Upper lobe of right lung (tissue), 1 donor: ENCODE results near the gene MTERF2. TPM values are rescaled to one million over a fixed set of nuclear protein-coding genes. Genes with fewer than 3 reads are reported as not detected.

Experiments
- ATAC-seq: fragments of 200-7000 bp; cut with Tn5 transposase; one replicate; pipeline ENCODE4 v1.9.1; 2020; ENCODE audit warnings: mild to moderate bottlenecking, moderate library complexity
- DNase-seq: peaks from one replicate; pipeline ENCODE4 v3.0.0-alpha.2; 2020
- H3K27ac ChIP-seq: fragments of 200-600 bp; one replicate; pipeline ENCODE4 v1.8.0; 2022
- H3K27me3 ChIP-seq: fragments of 200-600 bp; one replicate; pipeline ENCODE4 v1.8.0; 2022; ENCODE audit warnings: mild to moderate bottlenecking
- H3K36me3 ChIP-seq: fragments of 200-600 bp; one replicate; pipeline ENCODE4 v1.8.0; 2022
- H3K4me1 ChIP-seq: fragments of 200-600 bp; one replicate; pipeline ENCODE4 v1.8.0; 2022
- H3K4me3 ChIP-seq: fragments of 200-600 bp; one replicate; pipeline ENCODE4 v1.8.0; 2022; ENCODE audit warnings: mild to moderate bottlenecking
- H3K9me3 ChIP-seq: fragments of 200-600 bp; one replicate; pipeline ENCODE4 v1.8.0; 2022
- CTCF ChIP-seq: fragments of 200-600 bp; IDR thresholded peaks from one replicate; pipeline ENCODE4 v1.8.0; 2022; ENCODE audit warnings: antibody characterized with exemption
- intact Hi-C: fragments of 100-400 bp; cut with DNase I; formaldehyde crosslinking; loops from one replicate; pipeline ENCODE4 v1.11.0; 2022
- total RNA-seq: library from RNA; stranded (reverse); fragmentation: NEBNext Ultra II Directional; extraction: Animal tissue kit (Norgen Biotek cat#: 25700); gene quantifications from one replicate; pipeline ENCODE4 v1.2.1, GENCODE V29; 2021
- donor health status: DM: no; HTN: yes; CAD: no; lungs with severe emphysema.

The MTERF2 gene
- total RNA-seq, 1 donor from 2014 or later: 10.9 TPM

- no peak for DNase-seq
- intact Hi-C loops: no loop called here
- no peak for TF ChIP-seq CTCF
- no peaks in the 10 kb centered on the region for H3K36me3 ChIP-seq
- H3K4me1 ChIP-seq: peaks cover 4% of the 10 kb centered on the region
- no peak overlapping the region for H3K27ac ChIP-seq
- H3K9me3 ChIP-seq: no peaks in the 10 kb centered on the region
- no peaks in the 10 kb centered on the region for H3K27me3 ChIP-seq
- H3K4me3 ChIP-seq: no peak overlapping the region
- ATAC-seq: no peak
Observed at GRCh38 chr12:106978035-106978800, 8.7 kb downstream of the MTERF2 start.

- intact Hi-C loops: no loop called here
- H3K27me3 ChIP-seq: no peaks in the 10 kb centered on the region
- no peaks in the 10 kb centered on the region for H3K9me3 ChIP-seq
- no peak overlapping the region for H3K4me3 ChIP-seq
- TF ChIP-seq CTCF: no peak
- ATAC-seq: no peak
- H3K27ac ChIP-seq: no peak overlapping the region
- no peak for DNase-seq
- peaks cover 2% of the 10 kb centered on the region for H3K36me3 ChIP-seq
- peaks cover 4% of the 10 kb centered on the region for H3K4me1 ChIP-seq
Observed at GRCh38 chr12:106976668-106977067, 10.3 kb downstream of the MTERF2 start.

- Histone ChIP-seq H3K9me3 (no peaks in the 10 kb centered on the region), H3K27me3 (no peaks in the 10 kb centered on the region), H3K4me3 (no peak overlapping the region), H3K36me3 (peaks cover 8% of the 10 kb centered on the region), H3K27ac (no peak overlapping the region), H3K4me1 (peaks cover 4% of the 10 kb centered on the region)
- DNase-seq (no peak), ATAC-seq (no peak)
- no peak for TF ChIP-seq CTCF
- intact Hi-C loops: no loop called here
Observed at GRCh38 chr12:106975993-106976658, 10.8 kb downstream of the MTERF2 start.

GRCh38 chr12:106975098-106975497 is 11.8 kb downstream of the MTERF2 start:
- Histone ChIP-seq H3K27ac (no peak overlapping the region), H3K4me3 (no peak overlapping the region), H3K27me3 (no peaks in the 10 kb centered on the region), H3K9me3 (no peaks in the 10 kb centered on the region), H3K4me1 (peaks cover 4% of the 10 kb centered on the region), H3K36me3 (peaks cover 16% of the 10 kb centered on the region)
- ATAC-seq (no peak), DNase-seq (no peak)
- intact Hi-C loops: no loop called here
- no peak for TF ChIP-seq CTCF

- H3K4me3 ChIP-seq: no peak overlapping the region
- H3K4me1 ChIP-seq: peaks cover 4% of the 10 kb centered on the region
- no peak for TF ChIP-seq CTCF
- H3K9me3 ChIP-seq: no peaks in the 10 kb centered on the region
- H3K36me3 ChIP-seq: peaks cover 17% of the 10 kb centered on the region
- intact Hi-C loops: no loop called here
- no peak overlapping the region for H3K27ac ChIP-seq
- H3K27me3 ChIP-seq: no peaks in the 10 kb centered on the region
- DNase-seq (no peak), ATAC-seq (peak; percentile 39)
Observed at GRCh38 chr12:106974511-106974910, 12.4 kb downstream of the MTERF2 start.
